Neural cell (in vitro differentiated cells): ENCODE measurements around the gene PRKCD. TPM values are rescaled to one million over a fixed set of nuclear protein-coding genes. Genes with fewer than 3 reads are reported as not detected.

Source experiments
- H2AFZ ChIP-seq: fragments of 200-600, 300-800 bp; sonication (generic), shearing (Covaris generic); 2 replicates; pipeline ENCODE4 v1.6.0; 2014; ENCODE audit warnings: low read depth, mild to moderate bottlenecking, antibody characterized with exemption, low read length, moderate library complexity
- H3F3A ChIP-seq: fragments of 200-600 bp; shearing (Covaris generic); 2 replicates; pipeline ENCODE4 v1.6.1; 2016; ENCODE audit warnings: mild to moderate bottlenecking, moderate library complexity, mixed read lengths, antibody characterized with exemption, low read length; ENCODE audit not compliant: insufficient read depth, poor library complexity, severe bottlenecking
- H3K27ac ChIP-seq: fragments of 200-600, 300-800 bp; sonication (generic), shearing (Covaris generic); 2 replicates; pipeline ENCODE4 v1.5.1; 2014; ENCODE audit warnings: mild to moderate bottlenecking, low read length, moderate library complexity
- H3K27me3 ChIP-seq: fragments of 300-800, 200-600 bp; sonication (generic), shearing (Covaris generic); 2 replicates; pipeline ENCODE4 v1.6.0; 2014; ENCODE audit warnings: mild to moderate bottlenecking, low read depth, low read length, moderate library complexity; ENCODE audit not compliant: insufficient read depth
- H3K36me3 ChIP-seq: fragments of 300-800, 200-600 bp; sonication (generic), shearing (Covaris generic); 2 replicates; pipeline ENCODE4 v1.5.1; 2014; ENCODE audit warnings: mild to moderate bottlenecking, antibody characterized with exemption, low read length, moderate library complexity; ENCODE audit not compliant: insufficient read depth
- H3K4me2 ChIP-seq: fragments of 300-800, 200-600 bp; sonication (generic), shearing (Covaris generic); 2 replicates; pipeline ENCODE4 v1.6.0; 2014; ENCODE audit warnings: mild to moderate bottlenecking, low read length
- H3K4me3 ChIP-seq: fragments of 300-800, 200-600 bp; sonication (generic), shearing (Covaris generic); 2 replicates; pipeline ENCODE4 v1.5.1; 2014; ENCODE audit warnings: mild to moderate bottlenecking, low read length, moderate library complexity
- H3K79me2 ChIP-seq: fragments of 200-600 bp; shearing (Covaris generic); replicated peaks from 2 replicates; pipeline ENCODE4 v1.6.0; 2014; ENCODE audit warnings: mild to moderate bottlenecking, low read length, moderate library complexity; ENCODE audit not compliant: insufficient read depth
- H3K9ac ChIP-seq: fragments of 300-800, 200-600 bp; sonication (generic), shearing (Covaris generic); 2 replicates; pipeline ENCODE4 v1.6.1; 2016; ENCODE audit warnings: mild to moderate bottlenecking, low read length, mixed read lengths
- H3K9me2 ChIP-seq: fragments of 200-600 bp; shearing (Covaris generic); 2 replicates; pipeline ENCODE4 v1.6.1; 2016; ENCODE audit warnings: mild to moderate bottlenecking, low read length, mixed read lengths; ENCODE audit not compliant: insufficient read depth
- H3K9me3 ChIP-seq: fragments of 200-600, 300-800 bp; sonication (generic), shearing (Covaris generic); 2 replicates; pipeline ENCODE4 v1.6.1; 2016; ENCODE audit warnings: mild to moderate bottlenecking, mixed run types, low read length, moderate library complexity, mixed read lengths
- H4K20me1 ChIP-seq: fragments of 200-600 bp; shearing (Covaris generic); 2 replicates; pipeline ENCODE4 v1.6.1; 2016; ENCODE audit warnings: mild to moderate bottlenecking, mixed run types; ENCODE audit not compliant: insufficient read depth
- CTCF ChIP-seq: fragments of 450-650 bp; IDR thresholded peaks from 2 replicates; pipeline ENCODE4 v1.5.1; 2014; ENCODE audit warnings: antibody characterized with exemption, mild to moderate bottlenecking, moderate library complexity; ENCODE audit not compliant: poor library complexity, severe bottlenecking
- EP300 ChIP-seq: fragments of 450-650 bp; conservative IDR thresholded peaks from 2 replicates; pipeline ENCODE4 v1.6.1; 2014; ENCODE audit warnings: antibody characterized with exemption, mild to moderate bottlenecking, moderate library complexity; ENCODE audit not compliant: poor library complexity, severe bottlenecking
- EZH2 ChIP-seq: fragments of 200-600, 300-800 bp; shearing (Covaris generic), sonication (generic); IDR thresholded peaks from 2 replicates; pipeline ENCODE4 v1.6.1; 2014; ENCODE audit warnings: antibody characterized with exemption, low read length, borderline replicate concordance, mild to moderate bottlenecking; ENCODE audit not compliant: insufficient read depth, poor library complexity, severe bottlenecking
- MXI1 ChIP-seq: fragments of 450-650 bp; conservative IDR thresholded peaks from 2 replicates; pipeline ENCODE4 v1.6.1; 2014; ENCODE audit warnings: antibody characterized with exemption, mild to moderate bottlenecking; ENCODE audit not compliant: poor library complexity, severe bottlenecking
- POLR2AphosphoS5 ChIP-seq: IDR thresholded peaks from 2 replicates; pipeline ENCODE4 v1.6.1; 2012
- RAD21 ChIP-seq: fragments of 450-650 bp; conservative IDR thresholded peaks from 2 replicates; pipeline ENCODE4 v1.6.1; 2014; ENCODE audit warnings: antibody characterized with exemption, mild to moderate bottlenecking, moderate library complexity
- REST ChIP-seq: IDR thresholded peaks from 2 replicates; pipeline ENCODE4 v1.6.1; 2012; ENCODE audit warnings: borderline replicate concordance
- SMC3 ChIP-seq: fragments of 450-650 bp; conservative IDR thresholded peaks from 2 replicates; pipeline ENCODE4 v1.6.1; 2014; ENCODE audit warnings: antibody characterized with exemption, mild to moderate bottlenecking, moderate library complexity; ENCODE audit not compliant: poor library complexity
- TAF1 ChIP-seq: IDR thresholded peaks from 2 replicates; pipeline ENCODE4 v1.6.1; 2012; ENCODE audit warnings: low read depth
- polyA plus RNA-seq: library from polyadenylated mRNA; depleted of rRNA; stranded (reverse); fragments of >200 nt; gene quantifications from 2 replicates; pipeline ENCODE4 v1.2.3, GENCODE V29; 2014

Gene PRKCD
- polyA plus RNA-seq, 1 donor from 2014 or later = not detected

GRCh38 chr3:53187430-53187829, 26.4 kb downstream of the PRKCD start:
- Histone ChIP-seq H3K27me3 (no peaks in the 10 kb centered on the region), H3K9me3 (no peaks in the 10 kb centered on the region), H4K20me1 (no peaks in the 10 kb centered on the region), H3K36me3 (no peaks in the 10 kb centered on the region), H3K27ac (no peak overlapping the region), H3K79me2 (no peaks in the 10 kb centered on the region), H3K4me2 (no peak overlapping the region), H3F3A (no peaks in the 10 kb centered on the region), H2AFZ (no peak overlapping the region), H3K9me2 (no peaks in the 10 kb centered on the region), H3K4me3 (no peak overlapping the region), H3K9ac (no peak overlapping the region)
- no peak for TF ChIP-seq POLR2AphosphoS5
- TF ChIP-seq RAD21 = no peak
- TF ChIP-seq MXI1 = no peak
- TF ChIP-seq CTCF = no peak
- no peak for TF ChIP-seq REST
- TF ChIP-seq SMC3 = no peak
- no peak for TF ChIP-seq TAF1
- TF ChIP-seq EP300 = no peak
- TF ChIP-seq EZH2 = no peak

- no peaks in the 10 kb centered on the region for H3K9me3 ChIP-seq
- H3K9ac ChIP-seq = no peak overlapping the region
Observed at GRCh38 chr3:53188136-53188685, 27.2 kb downstream of the PRKCD start.

More at GRCh38 chr3:53188136-53188685, 27.2 kb downstream of the PRKCD start:
- no peak overlapping the region for H3K27ac ChIP-seq
- H3K9me2 ChIP-seq = no peaks in the 10 kb centered on the region
- no peaks in the 10 kb centered on the region for H3K36me3 ChIP-seq
- no peaks in the 10 kb centered on the region for H3F3A ChIP-seq
- no peaks in the 10 kb centered on the region for H3K27me3 ChIP-seq
- H3K4me2 ChIP-seq = no peak overlapping the region
- H3K79me2 ChIP-seq = no peaks in the 10 kb centered on the region
- H3K4me3 ChIP-seq = no peak overlapping the region
- TF ChIP-seq SMC3 (no peak), POLR2AphosphoS5 (no peak), REST (no peak), EP300 (no peak), TAF1 (no peak), EZH2 (no peak), CTCF (no peak)
- no peak overlapping the region for H2AFZ ChIP-seq
- no peaks in the 10 kb centered on the region for H4K20me1 ChIP-seq
